Endothelial cell (in vitro differentiated cells): Measurements from ENCODE around the gene CFAP46. TPM values are rescaled to one million over a fixed set of nuclear protein-coding genes. Genes with fewer than 3 reads are reported as not detected.
"Not testable (repeated sequence)": the region's sequence is repeated elsewhere in the genome, so short reads cannot be mapped to it uniquely, and the experiment has no call there.

Source experiments
- DNase-seq: peaks from one replicate; pipeline ENCODE4 v3.0.0; 2021; ENCODE audit warnings: low spot score
- H3K27ac Mint-ChIP-seq: one replicate; pipeline ENCODE4 v1.8.0; 2021; ENCODE audit warnings: mixed read lengths, inconsistent platforms; ENCODE audit not compliant: unreplicated experiment
- H3K27me3 Mint-ChIP-seq: one replicate; pipeline ENCODE4 v1.8.0; 2021; ENCODE audit warnings: mild to moderate bottlenecking, moderate library complexity, mixed read lengths, inconsistent platforms; ENCODE audit not compliant: unreplicated experiment
- H3K36me3 Mint-ChIP-seq: one replicate; pipeline ENCODE4 v1.8.0; 2021; ENCODE audit warnings: mild to moderate bottlenecking, low read depth, mixed read lengths, inconsistent platforms; ENCODE audit not compliant: unreplicated experiment
- H3K4me1 Mint-ChIP-seq: one replicate; pipeline ENCODE4 v1.8.0; 2021; ENCODE audit warnings: mild to moderate bottlenecking, mixed read lengths, inconsistent platforms; ENCODE audit not compliant: unreplicated experiment
- H3K4me3 Mint-ChIP-seq: one replicate; pipeline ENCODE4 v1.8.0; 2021; ENCODE audit warnings: mild to moderate bottlenecking, mixed read lengths, inconsistent platforms; ENCODE audit not compliant: unreplicated experiment
- H3K9me3 Mint-ChIP-seq: one replicate; pipeline ENCODE4 v1.8.0; 2021; ENCODE audit warnings: mixed read lengths, inconsistent platforms; ENCODE audit not compliant: unreplicated experiment
- CTCF ChIP-seq: fragments of 200-600 bp; sonication (generic); IDR thresholded peaks from one replicate; pipeline ENCODE4 v1.5.0; 2021; ENCODE audit warnings: antibody characterized with exemption; ENCODE audit not compliant: unreplicated experiment
- total RNA-seq: library from RNA; stranded (reverse); fragmentation: NEBNext Ultra II Directional; extraction: Animal tissue kit (Norgen Biotek cat#: 25700); gene quantifications from one replicate; pipeline ENCODE4 v1.2.1, GENCODE V29; 2021; ENCODE audit not compliant: unreplicated experiment

CFAP46 gene
- total RNA-seq, 1 donor from 2014 or later, result 0.95 TPM

DNA sequence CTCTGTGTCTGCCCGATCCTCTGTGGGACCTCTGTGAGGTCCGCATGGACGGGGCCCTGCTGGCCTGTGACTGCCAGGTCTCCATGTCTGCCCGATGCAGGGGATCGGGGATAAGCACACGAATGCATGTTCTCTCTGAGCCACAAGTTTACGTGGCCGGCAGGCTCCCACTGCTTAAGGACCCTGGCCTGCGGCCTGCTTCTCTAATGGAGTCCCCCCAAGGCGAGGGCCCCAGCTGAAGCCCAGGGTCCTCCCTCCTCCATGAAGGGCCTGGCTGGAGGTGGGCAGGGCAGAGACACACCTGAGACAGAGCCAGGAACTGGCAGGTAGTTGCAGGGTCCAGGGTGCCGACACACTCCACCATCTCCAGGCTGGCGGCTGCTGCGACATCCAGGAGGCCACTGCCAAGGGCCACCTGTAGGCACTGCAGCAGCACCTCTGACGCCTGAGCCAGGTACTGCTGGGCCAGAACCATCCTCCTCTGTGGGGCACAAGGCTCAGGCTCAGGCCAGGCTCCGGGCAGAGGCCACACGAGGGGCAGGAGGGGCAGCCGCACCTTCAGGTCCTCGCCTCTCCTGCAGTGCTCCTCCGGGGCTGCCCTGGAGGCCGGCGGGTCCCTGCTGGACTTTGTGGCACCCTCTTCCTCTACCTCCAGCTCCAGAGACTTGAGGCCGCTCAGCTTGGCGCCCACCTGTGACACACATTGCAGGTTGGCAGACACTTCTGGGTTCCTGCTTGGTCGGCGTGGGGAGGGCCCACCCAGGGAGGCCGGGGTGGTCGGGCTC lies 95.5 kb downstream of the CFAP46 start:
- TF ChIP-seq CTCF, result no peak
- H3K9me3 Mint-ChIP-seq, result peaks cover 6% of the 10 kb centered on the region
- H3K36me3 Mint-ChIP-seq, result peaks cover 9% of the 10 kb centered on the region
- H3K27ac Mint-ChIP-seq, result no peak overlapping the region
- H3K4me3 Mint-ChIP-seq, result no peak overlapping the region
- DNase-seq, result no peak
- no peaks in the 10 kb centered on the region for H3K4me1 Mint-ChIP-seq
- peaks cover 5% of the 10 kb centered on the region for H3K27me3 Mint-ChIP-seq

DNA sequence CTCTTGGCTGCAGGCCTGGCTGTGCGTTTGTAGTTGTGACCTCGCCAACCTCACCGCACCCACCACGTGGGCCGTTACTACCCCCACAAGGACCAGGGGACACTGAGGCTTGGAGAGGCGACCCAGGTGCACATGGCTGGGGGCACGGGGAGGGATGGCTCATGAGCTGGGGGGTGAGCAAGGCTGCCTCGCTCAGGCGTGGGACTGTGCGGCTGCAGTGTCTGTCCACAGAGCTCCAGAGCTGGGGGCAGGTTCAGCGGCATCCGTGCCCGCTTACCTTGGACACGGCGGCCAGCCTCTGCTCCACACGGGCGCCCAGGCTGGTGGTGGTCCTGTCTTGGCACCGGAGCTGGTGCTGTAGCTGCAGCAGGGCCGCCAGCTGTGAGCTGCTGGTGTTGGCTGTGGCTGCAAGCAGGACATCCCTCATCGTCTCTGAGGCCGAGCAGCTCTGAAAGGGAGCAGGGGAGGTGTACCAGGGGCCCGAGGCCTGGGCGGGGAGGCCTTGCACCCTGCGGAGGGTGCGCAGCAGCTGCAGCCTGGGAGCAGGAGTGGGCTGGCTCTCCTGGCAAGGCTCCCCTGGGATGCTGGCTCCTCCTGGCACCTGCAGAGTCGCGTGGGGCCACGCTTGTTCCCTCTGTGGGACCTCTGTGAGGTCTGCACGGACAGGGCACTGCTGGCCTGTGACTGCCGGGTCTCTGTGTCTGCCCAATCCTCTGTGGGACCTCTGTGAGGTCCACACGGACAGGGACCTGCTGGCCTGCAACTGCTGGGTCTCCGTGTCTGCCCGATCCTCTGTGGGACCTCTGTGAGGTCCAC lies 96.4 kb downstream of the CFAP46 start:
- DNase-seq, result no peak
- H3K36me3 Mint-ChIP-seq, result peaks cover 9% of the 10 kb centered on the region
- H3K4me1 Mint-ChIP-seq, result no peaks in the 10 kb centered on the region
- peaks cover 5% of the 10 kb centered on the region for H3K27me3 Mint-ChIP-seq
- no peak for TF ChIP-seq CTCF
- no peak overlapping the region for H3K4me3 Mint-ChIP-seq
- H3K27ac Mint-ChIP-seq, result no peak overlapping the region
- H3K9me3 Mint-ChIP-seq, result peaks cover 7% of the 10 kb centered on the region

GRCh38 chr10:132845041-132845551 lies 97.3 kb downstream of the CFAP46 start:
- Mint-ChIP-seq H3K4me3 (no peak overlapping the region), H3K27me3 (peaks cover 5% of the 10 kb centered on the region), H3K27ac (no peak overlapping the region), H3K4me1 (no peaks in the 10 kb centered on the region), H3K36me3 (peaks cover 9% of the 10 kb centered on the region), H3K9me3 (peaks cover 7% of the 10 kb centered on the region)
- no peak for TF ChIP-seq CTCF
- DNase-seq, result no peak

GRCh38 chr10:132844069-132844809 lies 98.1 kb downstream of the CFAP46 start:
- Mint-ChIP-seq H3K4me3 (no peak overlapping the region), H3K4me1 (no peaks in the 10 kb centered on the region), H3K9me3 (peaks cover 7% of the 10 kb centered on the region), H3K36me3 (peaks cover 9% of the 10 kb centered on the region), H3K27me3 (peaks cover 5% of the 10 kb centered on the region), H3K27ac (no peak overlapping the region)
- no peak for TF ChIP-seq CTCF
- DNase-seq, result no peak

DNA sequence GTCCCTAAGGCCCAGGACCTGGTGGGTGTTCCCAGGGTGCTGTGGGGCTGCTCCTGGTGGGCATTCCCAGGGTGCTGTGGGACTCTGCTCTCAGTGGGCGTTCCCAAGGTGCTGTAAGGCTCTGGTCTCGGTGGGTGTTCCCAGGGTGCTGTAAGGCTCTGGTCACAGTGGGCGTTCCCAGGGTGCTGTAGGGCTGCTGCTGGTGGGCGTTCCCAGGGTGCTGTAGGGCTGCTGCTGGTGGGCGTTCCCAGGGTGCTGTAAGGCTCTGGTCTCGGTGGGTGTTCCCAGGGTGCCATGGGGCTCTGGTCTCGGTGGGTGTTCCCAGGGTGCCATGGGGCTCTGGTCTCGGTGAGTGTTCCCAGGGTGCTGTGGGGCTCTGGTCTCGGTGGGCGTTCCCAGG lies 99.1 kb downstream of the CFAP46 start:
- not testable (repeated sequence) for H3K4me1 Mint-ChIP-seq, H3K36me3 Mint-ChIP-seq, H3K27ac Mint-ChIP-seq, H3K27me3 Mint-ChIP-seq, DNase-seq, H3K9me3 Mint-ChIP-seq, H3K4me3 Mint-ChIP-seq
